Measurements from ENCODE around the gene KMO. TPM values are rescaled to one million over a fixed set of nuclear protein-coding genes. Genes with fewer than 3 reads are reported as not detected.

The KMO gene
- total and polyA plus RNA-seq, 2 of the 8 experiments (the other 6 are each of a cell fraction or from before 2014, with no cell fraction given): not detected

GRCh38 chr1:241640149-241640866, 108.1 kb downstream of the KMO start, which contains the start of the genes CHML and OPN3:
CHML (minus strand) TSS chr1:241640369; CDS start chr1:241635766, 4,603 bp downstream.
OPN3 (minus strand) TSS chr1:241640369; CDS start chr1:241640254, 115 bp downstream.
- WGBS, 2 experiments (ENCODE audit: extremely low coverage in 1 of 2, insufficient coverage in 1 of 2, insufficient read length in 1 of 2, insufficient replicate concordance in 2 of 2, low coverage in 1 of 2, low lambda C conversion rate in 2 of 2, missing lambda C conversion rate in 1 of 2): 27% methylated on average over 14 of the region's 81 CpGs; no CpG with 5 or more reads in 1 of the 2 experiments
- peak; percentile 62 to 95 for DNase-seq (ENCODE audit: low read depth in 1 of 2, low spot score in 2 of 2)
- Histone ChIP-seq H4K5ac (ENCODE audit: insufficient read length, low read depth, low read length) (peak within 1 kb of the TSS; percentile 94), H2BK120ac (replicated peaks; ENCODE audit: low read depth, low read length) (peak within 1 kb of the TSS; percentile 71), H3K18ac (ENCODE audit: extremely low read depth, low read length) (peak within 1 kb of the TSS; percentile 98), H3K36me3 (ENCODE audit: control insufficient read depth in 2 of 4, insufficient read depth in 4 of 4, low read length in 3 of 4) (peaks cover 0 to 9% (median 2%) of the 10 kb centered on the region in 4 experiments; a peak in 5 of 8 replicates), H3K56ac (replicated peaks; ENCODE audit: insufficient read length, low read depth, low read length) (peak within 1 kb of the TSS; percentile 88), H2BK15ac (ENCODE audit: low read length) (0 out of 2 replicates have a peak within 1 kb of the TSS, but pooled peaks have one; percentile 29), H3K79me1 (ENCODE audit: low read depth, low read length) (peaks cover 3% of the 10 kb centered on the region; the same call in 1 of the 2 replicates), H2BK5ac (ENCODE audit: low read depth, low read length) (peak within 1 kb of the TSS; percentile 95), H3K4me2 (ENCODE audit: insufficient read depth in 1 of 2, low read depth in 2 of 2, low read length in 2 of 2) (peak within 1 kb of the TSS; percentile 71 to 76), H4K91ac (replicated peaks; ENCODE audit: insufficient read length, low read length) (peak within 1 kb of the TSS; percentile 96), H2BK12ac (ENCODE audit: low read depth, low read length) (peak within 1 kb of the TSS; percentile 84), H3K14ac (ENCODE audit: insufficient read length) (peak within 1 kb of the TSS; percentile 82), H3K23ac (ENCODE audit: insufficient read length) (no peak within 1 kb of the TSS), H3K23me2 (ENCODE audit: low read depth, low read length) (peaks cover 4% of the 10 kb centered on the region; the same call in 1 of the 2 replicates), H2BK20ac (ENCODE audit: low read length) (no peak within 1 kb of the TSS; the same call in 1 of the 2 replicates), H4K20me1 (replicated peaks in 1 of 2; ENCODE audit: control insufficient read depth in 1 of 2, insufficient read depth in 2 of 2, low read length in 2 of 2) (peaks cover 0 to 10% of the 10 kb centered on the region in 2 experiments), H3K27me3 (replicated peaks in 1 of 4; ENCODE audit: control insufficient read depth in 3 of 4, extremely low read depth in 1 of 4, insufficient read depth in 3 of 4, low read length in 3 of 4) (no peaks in the 10 kb centered on the region; a peak in 1 of 7 replicates), H3K27ac (ENCODE audit: low read depth, low read length) (peak within 1 kb of the TSS; percentile 91), H2AFZ (ENCODE audit: low read length) (peak within 1 kb of the TSS; percentile 81; the same call in 1 of the 2 replicates), H4K8ac (ENCODE audit: extremely low read depth, insufficient read depth, low read length) (peak within 1 kb of the TSS; percentile 90), H3K9ac (replicated peaks in 1 of 4; ENCODE audit: extremely low read depth in 1 of 4, low read depth in 3 of 4, low read length in 3 of 4) (peak within 1 kb of the TSS; percentile 88 to 97 (median 94)), H3K9me3 (ENCODE audit: insufficient read depth in 2 of 2, low read depth in 1 of 2, low read length in 1 of 2) (peaks cover 0 to 6% of the 10 kb centered on the region in 2 experiments; a peak in 1 of 4 replicates), H3K4me3 (ENCODE audit: extremely low read depth in 1 of 4, insufficient read depth in 2 of 4, low read depth in 3 of 4, low read length in 4 of 4) (peak within 1 kb of the TSS; percentile 96 to 100 (median 98)), H3K4ac (replicated peaks; ENCODE audit: insufficient read length, low read depth, low read length) (peak within 1 kb of the TSS; percentile 97), H3K4me1 (replicated peaks in 1 of 4; ENCODE audit: control insufficient read depth in 3 of 4, insufficient read depth in 4 of 4, low read length in 3 of 4) (peaks cover 0 to 7% (median 3%) of the 10 kb centered on the region in 4 experiments; a peak in 5 of 7 replicates), H2AK5ac (ENCODE audit: low read depth, low read length) (0 out of 2 replicates have a peak within 1 kb of the TSS, but pooled peaks have one; percentile 24), H3K79me2 (ENCODE audit: control insufficient read depth in 1 of 2, insufficient read depth in 2 of 2, low read length in 2 of 2) (peaks cover 3 to 44% of the 10 kb centered on the region in 2 experiments; a peak in 3 of 4 replicates)
- CTCF ChIA-PET (ENCODE audit: partially characterized antibody): interaction anchor here (0.9 to 2.0 kb wide), 2 partner anchors 30 to 56 kb away, joined by 3 to 6 read pairs; no protein-coding TSS in a partner anchor
- FAIRE-seq: no peak
- POLR2A ChIA-PET (ENCODE audit: partially characterized antibody): interaction anchor here (0.6 to 1.1 kb wide), 3 partner anchors 17 to 758 kb away, joined by 3 read pairs; no protein-coding TSS in a partner anchor
- TF ChIP-seq SAP30 (IDR thresholded peaks at IDR 0.05; ENCODE audit: insufficient read depth, insufficient replicate concordance, low read length): no peak
- no peak for TF ChIP-seq CEBPB (IDR thresholded peaks at IDR 0.05; ENCODE audit: low read depth, low read length)
- TF ChIP-seq HDAC2 (IDR thresholded peaks at IDR 0.05; ENCODE audit: borderline replicate concordance in 1 of 2, low read depth in 2 of 2, low read length in 2 of 2): no peak; a peak in 1 of 4 replicates
- TF ChIP-seq SP4 (IDR thresholded peaks at IDR 0.05; ENCODE audit: low read length): 0 out of 2 replicates have a peak, but pooled peaks have one; percentile 23
- TF ChIP-seq SIN3A (conservative IDR thresholded peaks at IDR 0.05 in 1 of 2, IDR thresholded peaks at IDR 0.05 in 1 of 2; ENCODE audit: low read depth in 1 of 2, low read length in 2 of 2): no peak
- TF ChIP-seq SIX5 (IDR thresholded peaks at IDR 0.05; ENCODE audit: low read depth, low read length): no peak
